Nephron (organoid): ENCODE data around the gene GLT6D1.

Experiments used
- H3K27ac Mint-ChIP-seq, 3 experiments: 2 replicates each; pipeline ENCODE4 v1.8.0; 2020; ENCODE audit warnings: mixed read lengths in 3 of 3, mild to moderate bottlenecking in 2 of 3, moderate library complexity in 1 of 3
- H3K27me3 Mint-ChIP-seq: 2 replicates; pipeline ENCODE4 v1.8.0; 2021; ENCODE audit warnings: low read depth, mild to moderate bottlenecking, moderate library complexity, mixed read lengths
- H3K36me3 Mint-ChIP-seq: 2 replicates; pipeline ENCODE4 v1.8.0; 2020; ENCODE audit warnings: low read depth, mixed read lengths
- H3K4me1 Mint-ChIP-seq: 2 replicates; pipeline ENCODE4 v1.8.0; 2020; ENCODE audit warnings: mixed read lengths
- H3K4me3 Mint-ChIP-seq, 3 experiments: 2 replicates each; pipeline ENCODE4 v1.8.0; 2020; ENCODE audit warnings: mild to moderate bottlenecking in 3 of 3, mixed read lengths in 3 of 3, moderate library complexity in 2 of 3
- H3K9me3 Mint-ChIP-seq: 2 replicates; pipeline ENCODE4 v1.8.0; 2020; ENCODE audit warnings: mixed read lengths
- CTCF ChIP-seq, 3 experiments: fragments of 200-600 bp; sonication (generic); IDR thresholded peaks; one replicate each; pipeline ENCODE4 v1.5.0; 2021; ENCODE audit warnings: antibody characterized with exemption in 3 of 3; ENCODE audit not compliant: unreplicated experiment in 3 of 3

GLT6D1 gene

GRCh38 chr9:135605238-135605781, 34.0 kb downstream of the GLT6D1 start:
- peaks cover 33% of the 10 kb centered on the region for H3K27me3 Mint-ChIP-seq
- H3K4me3 Mint-ChIP-seq: no peak overlapping the region
- no peaks in the 10 kb centered on the region for H3K9me3 Mint-ChIP-seq
- H3K27ac Mint-ChIP-seq: peak overlapping the region in 1 of 3 experiments; percentile 55
- no peak for TF ChIP-seq CTCF (IDR thresholded peaks at IDR 0.05; ENCODE audit: unreplicated experiment in 3 of 3)
- no peaks in the 10 kb centered on the region for H3K36me3 Mint-ChIP-seq
- H3K4me1 Mint-ChIP-seq: peaks cover 5% of the 10 kb centered on the region

GRCh38 chr9:135604437-135605237, 34.7 kb downstream of the GLT6D1 start:
- TF ChIP-seq CTCF (IDR thresholded peaks at IDR 0.05; ENCODE audit: unreplicated experiment in 3 of 3): no peak
- Mint-ChIP-seq H3K27ac (peak overlapping the region in 1 of 3 experiments; percentile 55), H3K27me3 (peaks cover 32% of the 10 kb centered on the region), H3K4me1 (peaks cover 5% of the 10 kb centered on the region), H3K4me3 (no peak overlapping the region), H3K9me3 (no peaks in the 10 kb centered on the region), H3K36me3 (no peaks in the 10 kb centered on the region)

- Mint-ChIP-seq H3K9me3 (no peaks in the 10 kb centered on the region), H3K4me1 (peaks cover 5% of the 10 kb centered on the region), H3K4me3 (no peak overlapping the region), H3K27ac (no peak overlapping the region), H3K27me3 (peaks cover 36% of the 10 kb centered on the region), H3K36me3 (no peaks in the 10 kb centered on the region)
- TF ChIP-seq CTCF (IDR thresholded peaks at IDR 0.05; ENCODE audit: unreplicated experiment in 3 of 3): peak; percentile 64 to 67 (median 66)
Observed at GRCh38 chr9:135602789-135603481, 36.4 kb downstream of the GLT6D1 start.

- no peaks in the 10 kb centered on the region for H3K36me3 Mint-ChIP-seq
- H3K27me3 Mint-ChIP-seq: peaks cover 36% of the 10 kb centered on the region
- peaks cover 1% of the 10 kb centered on the region for H3K9me3 Mint-ChIP-seq
- H3K27ac Mint-ChIP-seq: no peak overlapping the region
- peaks cover 5% of the 10 kb centered on the region for H3K4me1 Mint-ChIP-seq
- no peak for TF ChIP-seq CTCF (IDR thresholded peaks at IDR 0.05; ENCODE audit: unreplicated experiment in 3 of 3)
- no peak overlapping the region for H3K4me3 Mint-ChIP-seq
Observed at GRCh38 chr9:135601988-135602387, 37.4 kb downstream of the GLT6D1 start.

GRCh38 chr9:135600296-135600817, 39.0 kb downstream of the GLT6D1 start:
- Mint-ChIP-seq H3K36me3 (no peaks in the 10 kb centered on the region), H3K27ac (no peak overlapping the region), H3K4me3 (no peak overlapping the region), H3K27me3 (peaks cover 38% of the 10 kb centered on the region), H3K9me3 (peaks cover 14% of the 10 kb centered on the region), H3K4me1 (peaks cover 5% of the 10 kb centered on the region)
- no peak for TF ChIP-seq CTCF (IDR thresholded peaks at IDR 0.05; ENCODE audit: unreplicated experiment in 3 of 3)
